H9 (cell line): Measurements from ENCODE around the gene CDH5. TPM values are rescaled to one million over a fixed set of nuclear protein-coding genes. Genes with fewer than 3 reads are reported as not detected.

Source experiments
- DNase-seq: peaks from one replicate; pipeline ENCODE4 v3.0.0-alpha.2; 2017
- H2AFZ ChIP-seq: one replicate; pipeline ENCODE4 v1.6.1; 2013; ENCODE audit warnings: mild to moderate bottlenecking, low read length, control low read depth, moderate library complexity
- H2AK5ac ChIP-seq: 2 replicates; pipeline ENCODE4 v1.6.1; 2013; ENCODE audit warnings: low read length, control low read depth, mixed read lengths; ENCODE audit not compliant: insufficient read length
- H2BK120ac ChIP-seq: one replicate; pipeline ENCODE4 v1.6.1; 2013; ENCODE audit warnings: low read depth, mild to moderate bottlenecking, low read length, control low read depth, inconsistent platforms; ENCODE audit not compliant: poor library complexity, severe bottlenecking
- H2BK12ac ChIP-seq: 2 replicates; pipeline ENCODE4 v1.6.1; 2013; ENCODE audit warnings: low read length, control low read depth, mixed read lengths, low read depth; ENCODE audit not compliant: insufficient read length
- H2BK15ac ChIP-seq: 2 replicates; pipeline ENCODE4 v1.6.1; 2013; ENCODE audit warnings: low read depth, low read length, control low read depth
- H2BK20ac ChIP-seq: one replicate; pipeline ENCODE4 v1.6.1; 2013; ENCODE audit warnings: low read depth, mild to moderate bottlenecking, low read length, control low read depth, inconsistent platforms; ENCODE audit not compliant: poor library complexity, severe bottlenecking
- H2BK5ac ChIP-seq: 2 replicates; pipeline ENCODE4 v1.6.1; 2013; ENCODE audit warnings: low read length, control low read depth, mixed read lengths; ENCODE audit not compliant: insufficient read length
- H3K14ac ChIP-seq: 2 replicates; pipeline ENCODE4 v1.6.1; 2013; ENCODE audit warnings: low read length, control low read depth; ENCODE audit not compliant: insufficient read depth
- H3K18ac ChIP-seq: 2 replicates; pipeline ENCODE4 v1.6.1; 2013; ENCODE audit warnings: low read depth, mild to moderate bottlenecking, mixed read lengths, low read length, control low read depth; ENCODE audit not compliant: insufficient read length
- H3K23ac ChIP-seq: 2 replicates; pipeline ENCODE4 v1.6.1; 2013; ENCODE audit warnings: low read length, control low read depth, mixed read lengths, low read depth; ENCODE audit not compliant: insufficient read length
- H3K23me2 ChIP-seq: 2 replicates; pipeline ENCODE4 v1.6.1; 2013; ENCODE audit warnings: low read depth, mild to moderate bottlenecking, mixed read lengths, low read length, control low read depth; ENCODE audit not compliant: insufficient read length, poor library complexity, severe bottlenecking
- H3K27ac ChIP-seq: 2 replicates; pipeline ENCODE4 v1.5.1; 2013; ENCODE audit warnings: low read length, control low read depth, mixed read lengths, low read depth; ENCODE audit not compliant: insufficient read length
- H3K27me3 ChIP-seq: 2 replicates; pipeline ENCODE4 v1.6.1; 2013; ENCODE audit warnings: low read length, control low read depth, inconsistent platforms; ENCODE audit not compliant: insufficient read depth
- H3K4ac ChIP-seq: 2 replicates; pipeline ENCODE4 v1.6.1; 2013; ENCODE audit warnings: low read depth, mild to moderate bottlenecking, control low read depth, inconsistent platforms, low read length, moderate library complexity
- H3K4me1 ChIP-seq: 2 replicates; pipeline ENCODE4 v1.6.1; 2013; ENCODE audit warnings: low read length, control low read depth, inconsistent platforms; ENCODE audit not compliant: insufficient read depth
- H3K4me2 ChIP-seq: 2 replicates; pipeline ENCODE4 v1.6.1; 2013; ENCODE audit warnings: low read length, control low read depth, mixed read lengths; ENCODE audit not compliant: insufficient read length, insufficient read depth
- H3K56ac ChIP-seq: 2 replicates; pipeline ENCODE4 v1.6.1; 2013; ENCODE audit warnings: low read depth, mild to moderate bottlenecking, mixed read lengths, low read length, control low read depth; ENCODE audit not compliant: insufficient read length
- H3K79me1 ChIP-seq: 2 replicates; pipeline ENCODE4 v1.6.1; 2013; ENCODE audit warnings: low read depth, mild to moderate bottlenecking, moderate library complexity, low read length, control low read depth, inconsistent platforms; ENCODE audit not compliant: insufficient read depth, poor library complexity, severe bottlenecking
- H3K79me2 ChIP-seq: 2 replicates; pipeline ENCODE4 v1.6.1; 2013; ENCODE audit warnings: low read length, control low read depth, inconsistent platforms; ENCODE audit not compliant: insufficient read depth
- H3K9ac ChIP-seq: 2 replicates; pipeline ENCODE4 v1.6.1; 2013; ENCODE audit warnings: low read length, control low read depth, mixed read lengths; ENCODE audit not compliant: insufficient read length; ENCODE audit errors: extremely low read depth
- H3K9me3 ChIP-seq: one replicate; pipeline ENCODE4 v1.6.1; 2013; ENCODE audit warnings: low read depth, low read length, inconsistent platforms; ENCODE audit not compliant: control insufficient read depth
- H3T11ph ChIP-seq: one replicate; pipeline ENCODE4 v1.6.1; 2013; ENCODE audit warnings: mild to moderate bottlenecking, low read length, control low read depth, inconsistent platforms
- H4K20me1 ChIP-seq: one replicate; pipeline ENCODE4 v1.6.1; 2013; ENCODE audit not compliant: control insufficient read depth, insufficient read length, insufficient read depth
- H4K5ac ChIP-seq: 2 replicates; pipeline ENCODE4 v1.6.1; 2013; ENCODE audit warnings: low read depth, mild to moderate bottlenecking, mixed read lengths, low read length, control low read depth; ENCODE audit not compliant: insufficient read length
- H4K8ac ChIP-seq: replicated peaks from 2 replicates; pipeline ENCODE4 v1.6.1; 2013; ENCODE audit warnings: low read length, control low read depth, mixed read lengths, low read depth; ENCODE audit not compliant: insufficient read length
- H4K91ac ChIP-seq: 2 replicates; pipeline ENCODE4 v1.6.1; 2013; ENCODE audit warnings: low read depth, mild to moderate bottlenecking, moderate library complexity, mixed read lengths, low read length, control low read depth; ENCODE audit not compliant: insufficient read length
- H3K27ac Mint-ChIP-seq, 3 experiments: 2 replicates in 2 of 3; 3 replicates in 1 of 3; pipeline ENCODE4 v1.8.0; 2020 to 2021; ENCODE audit warnings: mixed read lengths in 3 of 3, mild to moderate bottlenecking in 1 of 3, moderate library complexity in 1 of 3
- H3K27me3 Mint-ChIP-seq: 2 replicates; pipeline ENCODE4 v1.8.0; 2021; ENCODE audit warnings: low read depth, mild to moderate bottlenecking, moderate library complexity, mixed read lengths
- H3K36me3 Mint-ChIP-seq, 3 experiments: 2 replicates in 2 of 3; 3 replicates in 1 of 3; pipeline ENCODE4 v1.8.0; 2020 to 2021; ENCODE audit warnings: low read depth in 3 of 3, mixed read lengths in 3 of 3; ENCODE audit not compliant: insufficient read depth in 1 of 3
- H3K4me1 Mint-ChIP-seq, 2 experiments: 2 replicates each; pipeline ENCODE4 v1.8.0; 2020; ENCODE audit warnings: mixed read lengths in 2 of 2
- H3K4me3 Mint-ChIP-seq, 2 experiments: 2 replicates in 1 of 2; 3 replicates in 1 of 2; pipeline ENCODE4 v1.8.0; 2020 to 2021; ENCODE audit warnings: mild to moderate bottlenecking in 2 of 2, mixed read lengths in 2 of 2, moderate library complexity in 1 of 2
- H3K9me3 Mint-ChIP-seq, 2 experiments: 2 replicates in 1 of 2; 3 replicates in 1 of 2; pipeline ENCODE4 v1.8.0; 2020; ENCODE audit warnings: mild to moderate bottlenecking in 2 of 2, mixed read lengths in 2 of 2, moderate library complexity in 1 of 2
- CTCF ChIP-seq: fragments of 200-600 bp; sonication (generic); conservative IDR thresholded peaks from 3 replicates; pipeline ENCODE4 v1.8.0; 2021; ENCODE audit warnings: antibody characterized with exemption, mild to moderate bottlenecking
- WGBS: extraction: QIAGEN DNeasy Blood & Tissue Kit; methylation state at CpG from one replicate; pipeline ENCODE4 v1.1.7; 2013; ENCODE audit warnings: missing lambda C conversion rate, low lambda C conversion rate, mixed read lengths; ENCODE audit not compliant: insufficient read length; ENCODE audit errors: extremely low coverage; 5-methylcytosine and 5-hydroxymethylcytosine counted together
- total RNA-seq: library from RNA; stranded (reverse); gene quantifications from 2 replicates; pipeline ENCODE4 v1.2.1, GENCODE V29; 2021

Gene CDH5
- total RNA-seq, 1 experiment from 2014 or later = 0.20 TPM

- Histone ChIP-seq H4K91ac (no peak overlapping the region), H3K9me3 (no peaks in the 10 kb centered on the region), H3K79me2 (no peaks in the 10 kb centered on the region), H2BK15ac (no peak overlapping the region), H2BK120ac (no peak overlapping the region), H3K4ac (no peak overlapping the region), H4K20me1 (no peaks in the 10 kb centered on the region), H3K79me1 (no peaks in the 10 kb centered on the region), H3K4me1 (no peaks in the 10 kb centered on the region), H3K18ac (no peak overlapping the region), H3K9ac (no peak overlapping the region), H3K56ac (no peak overlapping the region), H2AFZ (no peak overlapping the region), H3T11ph (no peak overlapping the region), H3K14ac (no peak overlapping the region), H4K8ac (no peak overlapping the region), H3K23ac (no peak overlapping the region), H4K5ac (no peak overlapping the region), H2BK5ac (no peak overlapping the region), H3K27ac (no peak overlapping the region), H2AK5ac (no peak overlapping the region), H2BK20ac (no peak overlapping the region), H2BK12ac (no peak overlapping the region), H3K4me2 (no peak overlapping the region), H3K27me3 (no peaks in the 10 kb centered on the region), H3K23me2 (no peaks in the 10 kb centered on the region)
- Mint-ChIP-seq H3K4me1 (peaks cover 10 to 21% of the 10 kb centered on the region in 2 experiments), H3K9me3 (peaks cover 5 to 6% of the 10 kb centered on the region in 2 experiments; a peak in 4 of 5 replicates), H3K27ac (no peak overlapping the region), H3K27me3 (peaks cover 1% of the 10 kb centered on the region; the same call in 1 of the 2 replicates), H3K36me3 (peaks cover 0 to 2% (median 0%) of the 10 kb centered on the region in 3 experiments; a peak in 4 of 7 replicates), H3K4me3 (no peak overlapping the region)
- no CpG with 5 or more reads among the region's 6 CpGs for WGBS
- no peak for TF ChIP-seq CTCF
- no peak for DNase-seq
Measured at GRCh38 chr16:66376114-66376513, 9.6 kb downstream of the CDH5 start.
